Transverse colon (tissue), 4 donors: ENCODE data around the gene NPLOC4. TPM values are rescaled to one million over a fixed set of nuclear protein-coding genes. Genes with fewer than 3 reads are reported as not detected.

ENCODE experiments used
- DNase-seq: peaks from one replicate; pipeline ENCODE4 v3.0.0-alpha.2; 2019
- H3K27ac ChIP-seq, 4 donors: fragments of 200-600 bp; sonication (generic); 2 replicates each; pipeline ENCODE4 v1.5.1; 2016 to 2018; ENCODE audit warnings: inconsistent platforms in 4 of 4
- H3K27me3 ChIP-seq: fragments of 200-600 bp; sonication (generic); 2 replicates; pipeline ENCODE4 v1.5.1; 2017; ENCODE audit warnings: inconsistent platforms
- H3K36me3 ChIP-seq, 4 donors: fragments of 200-600 bp; sonication (generic); 2 replicates each; pipeline ENCODE4 v1.5.1; 2017 to 2019; ENCODE audit warnings: inconsistent platforms in 4 of 4
- H3K4me1 ChIP-seq, 4 donors: fragments of 200-600 bp; sonication (generic); 2 replicates each; pipeline ENCODE4 v1.5.1; 2017 to 2020; ENCODE audit warnings: inconsistent platforms in 4 of 4
- H3K4me3 ChIP-seq, 4 donors: fragments of 200-600 bp; sonication (generic); 1 replicate in 1 of 4; 2 replicates in 3 of 4; pipeline versions ENCODE4 v1.5.1 to v1.6.1; 2017 to 2019; ENCODE audit warnings: inconsistent platforms in 4 of 4
- H3K9me3 ChIP-seq, 2 donors: fragments of 200-600 bp; sonication (generic); 2 replicates each; pipeline ENCODE4 v1.5.1; 2017 to 2019; ENCODE audit warnings: inconsistent platforms in 2 of 2
- EP300 ChIP-seq: sonication (generic); formaldehyde crosslinking; IDR thresholded peaks from one replicate; pipeline ENCODE4 v1.6.1; 2017; ENCODE audit warnings: antibody characterized with exemption, low read depth
- POLR2A ChIP-seq: fragments of 450-650 bp; IDR thresholded peaks from one replicate; pipeline ENCODE4 v1.6.1; 2016; ENCODE audit warnings: antibody characterized with exemption, mild to moderate bottlenecking, moderate library complexity
- POLR2AphosphoS5 ChIP-seq, 3 donors: sonication (generic); formaldehyde crosslinking; IDR thresholded peaks; one replicate each; pipeline ENCODE4 v1.6.1; 2016; ENCODE audit warnings: antibody characterized with exemption in 3 of 3
- WGBS, 2 donors: methylation state at CpG; one replicate each; pipeline ENCODE4 v1.1.5; 2018; ENCODE audit warnings: low coverage in 1 of 2; 5-methylcytosine and 5-hydroxymethylcytosine counted together
- in situ Hi-C, 4 donors: fragments of 200-750 bp; cut with MboI; loops; one replicate each; pipeline versions ENCODE4 v1.15.0 to v1.15.1; 2017; ENCODE audit warnings: low sequenced_read_pairs in 3 of 4, low pct_ligation_motif_present in 1 of 4, low pct_unique_long_range_greater_than_20kb in 1 of 4
- intact Hi-C: fragments of 100-400 bp; cut with DNase I; formaldehyde crosslinking; loops from one replicate; pipeline ENCODE4 v1.15.1; 2023; ENCODE audit warnings: low total_unique reads
- total RNA-seq, 4 donors: library from RNA; depleted of rRNA; stranded (reverse); fragments of >200 nt; gene quantifications; one replicate each; pipeline ENCODE4 v1.1.0, GENCODE V29; 2016
- TF ChIP-seq, protein P1 (sequence below), 5 experiments: fragments of 200-600 bp in 3 of 5; fragments of 450-650 bp in 2 of 5; sonication (generic) in 3 of 5; IDR thresholded peaks; 1 replicate in 2 of 5; 2 replicates in 3 of 5; pipeline ENCODE4 v1.5.1; 2016 to 2017; ENCODE audit warnings: antibody characterized with exemption in 5 of 5, inconsistent platforms in 3 of 5, mild to moderate bottlenecking in 2 of 5, moderate library complexity in 1 of 5

The NPLOC4 gene
- total RNA-seq, 4 donors from 2014 or later, result 59.9 to 323 (median 84.6) TPM

DNA sequence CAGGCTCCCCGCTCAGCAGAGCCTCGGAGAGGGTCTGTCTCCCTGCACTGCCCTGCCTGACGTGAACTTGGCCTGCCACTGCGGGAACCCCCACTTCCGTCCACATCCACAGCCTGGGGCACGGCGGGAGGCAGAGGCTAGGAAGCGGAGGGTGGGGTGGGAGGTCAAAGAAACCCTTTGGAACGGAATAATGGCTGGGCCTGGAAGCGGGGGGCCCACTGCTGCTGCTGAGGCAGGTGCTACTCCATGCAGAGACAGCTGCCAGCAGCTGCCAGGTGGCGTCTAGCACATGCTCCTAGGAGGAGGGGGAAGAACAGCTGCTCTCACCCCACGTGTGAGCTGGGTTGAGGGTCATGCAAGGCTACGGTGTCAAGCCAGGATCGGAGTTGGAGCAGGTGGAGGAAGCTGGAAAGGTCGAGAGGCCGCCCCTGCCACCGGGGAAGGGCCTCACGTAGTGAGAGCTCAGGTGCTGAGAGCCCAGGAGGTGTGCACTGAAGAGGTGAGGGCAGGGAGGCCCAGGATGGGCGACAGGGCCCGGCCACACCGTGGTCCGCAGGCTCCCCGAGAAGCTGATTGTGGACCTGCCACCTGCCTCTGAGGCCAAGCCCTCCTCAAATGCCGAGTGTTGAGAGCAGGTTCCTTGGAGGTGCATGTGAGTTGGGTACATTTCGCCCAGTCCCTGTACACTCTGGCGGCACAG, 98.9 kb downstream of the NPLOC4 start:
- H3K27me3 ChIP-seq, result peaks cover 25% of the 10 kb centered on the region
- H3K9me3 ChIP-seq, result no peaks in the 10 kb centered on the region
- intact Hi-C loops, result loop anchor here (10.0 kb wide), 1 partner anchor 283 kb away; no protein-coding TSS in a partner anchor
- TF ChIP-seq POLR2A, result no peak
- TF ChIP-seq, protein P1, sequence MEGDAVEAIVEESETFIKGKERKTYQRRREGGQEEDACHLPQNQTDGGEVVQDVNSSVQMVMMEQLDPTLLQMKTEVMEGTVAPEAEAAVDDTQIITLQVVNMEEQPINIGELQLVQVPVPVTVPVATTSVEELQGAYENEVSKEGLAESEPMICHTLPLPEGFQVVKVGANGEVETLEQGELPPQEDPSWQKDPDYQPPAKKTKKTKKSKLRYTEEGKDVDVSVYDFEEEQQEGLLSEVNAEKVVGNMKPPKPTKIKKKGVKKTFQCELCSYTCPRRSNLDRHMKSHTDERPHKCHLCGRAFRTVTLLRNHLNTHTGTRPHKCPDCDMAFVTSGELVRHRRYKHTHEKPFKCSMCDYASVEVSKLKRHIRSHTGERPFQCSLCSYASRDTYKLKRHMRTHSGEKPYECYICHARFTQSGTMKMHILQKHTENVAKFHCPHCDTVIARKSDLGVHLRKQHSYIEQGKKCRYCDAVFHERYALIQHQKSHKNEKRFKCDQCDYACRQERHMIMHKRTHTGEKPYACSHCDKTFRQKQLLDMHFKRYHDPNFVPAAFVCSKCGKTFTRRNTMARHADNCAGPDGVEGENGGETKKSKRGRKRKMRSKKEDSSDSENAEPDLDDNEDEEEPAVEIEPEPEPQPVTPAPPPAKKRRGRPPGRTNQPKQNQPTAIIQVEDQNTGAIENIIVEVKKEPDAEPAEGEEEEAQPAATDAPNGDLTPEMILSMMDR (IDR thresholded peaks at IDR 0.05), result peak in 1 of 5 experiments; percentile 41
- TF ChIP-seq POLR2AphosphoS5 (IDR thresholded peaks at IDR 0.05), result peak in 1 of 3 donors; percentile 14
- in situ Hi-C loops, result no loop called here
- no peak for DNase-seq
- 58% methylated on average over 23 of the region's 26 CpGs; no CpG with 5 or more reads in 1 of the 2 donors for WGBS, 2 donors
- no peak overlapping the region for H3K4me3 ChIP-seq
- no peak overlapping the region for H3K27ac ChIP-seq
- H3K4me1 ChIP-seq, result peaks cover 7 to 17% (median 11%) of the 10 kb centered on the region in 4 donors
- peaks cover 0 to 9% (median 0%) of the 10 kb centered on the region in 4 donors for H3K36me3 ChIP-seq

DNA sequence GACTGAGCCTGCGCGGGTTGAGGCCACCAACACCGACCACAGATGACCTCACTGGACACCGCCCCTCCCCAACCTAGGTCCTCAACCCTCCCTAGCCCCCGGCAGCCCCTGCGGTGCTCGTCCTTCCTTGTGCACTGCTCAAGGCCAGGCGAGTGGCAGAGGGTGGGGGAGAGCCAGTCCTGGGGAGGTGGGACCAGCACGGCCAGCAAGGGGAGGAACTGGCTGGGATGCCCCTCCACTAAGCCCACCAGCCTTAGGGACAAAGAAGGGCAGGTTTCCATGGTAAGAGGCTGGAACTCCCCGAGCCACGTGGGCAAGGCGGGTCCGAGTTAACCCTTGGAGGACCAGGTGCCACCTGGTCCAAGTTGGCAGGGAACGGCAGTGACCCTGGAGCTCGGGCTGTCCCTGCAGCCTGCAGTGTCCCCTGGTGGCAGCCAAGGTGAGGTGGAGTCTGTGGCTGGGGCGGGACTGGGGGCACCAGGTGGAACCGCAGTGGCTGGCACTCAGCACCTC, 99.5 kb downstream of the NPLOC4 start:
- no peak overlapping the region for H3K27ac ChIP-seq
- TF ChIP-seq POLR2A (no peak), EP300 (no peak), POLR2AphosphoS5 (IDR thresholded peaks at IDR 0.05) (no peak)
- TF ChIP-seq, protein P1 (IDR thresholded peaks at IDR 0.05), result peak; percentile 54 to 92 (median 77)
- in situ Hi-C loops (no loop called here), intact Hi-C loops (loop anchor here (10.0 kb wide), 1 partner anchor 283 kb away; no protein-coding TSS in a partner anchor)
- no peak overlapping the region for H3K4me3 ChIP-seq
- 14% methylated on average over 15 of the region's 17 CpGs; no CpG with 5 or more reads in 1 of the 2 donors for WGBS, 2 donors
- H3K36me3 ChIP-seq, result peaks cover 0 to 6% (median 0%) of the 10 kb centered on the region in 4 donors
- DNase-seq, result peak; percentile 67
- peaks cover 25% of the 10 kb centered on the region for H3K27me3 ChIP-seq
- H3K4me1 ChIP-seq, result peaks cover 7 to 17% (median 11%) of the 10 kb centered on the region in 4 donors
- no peaks in the 10 kb centered on the region for H3K9me3 ChIP-seq

DNA sequence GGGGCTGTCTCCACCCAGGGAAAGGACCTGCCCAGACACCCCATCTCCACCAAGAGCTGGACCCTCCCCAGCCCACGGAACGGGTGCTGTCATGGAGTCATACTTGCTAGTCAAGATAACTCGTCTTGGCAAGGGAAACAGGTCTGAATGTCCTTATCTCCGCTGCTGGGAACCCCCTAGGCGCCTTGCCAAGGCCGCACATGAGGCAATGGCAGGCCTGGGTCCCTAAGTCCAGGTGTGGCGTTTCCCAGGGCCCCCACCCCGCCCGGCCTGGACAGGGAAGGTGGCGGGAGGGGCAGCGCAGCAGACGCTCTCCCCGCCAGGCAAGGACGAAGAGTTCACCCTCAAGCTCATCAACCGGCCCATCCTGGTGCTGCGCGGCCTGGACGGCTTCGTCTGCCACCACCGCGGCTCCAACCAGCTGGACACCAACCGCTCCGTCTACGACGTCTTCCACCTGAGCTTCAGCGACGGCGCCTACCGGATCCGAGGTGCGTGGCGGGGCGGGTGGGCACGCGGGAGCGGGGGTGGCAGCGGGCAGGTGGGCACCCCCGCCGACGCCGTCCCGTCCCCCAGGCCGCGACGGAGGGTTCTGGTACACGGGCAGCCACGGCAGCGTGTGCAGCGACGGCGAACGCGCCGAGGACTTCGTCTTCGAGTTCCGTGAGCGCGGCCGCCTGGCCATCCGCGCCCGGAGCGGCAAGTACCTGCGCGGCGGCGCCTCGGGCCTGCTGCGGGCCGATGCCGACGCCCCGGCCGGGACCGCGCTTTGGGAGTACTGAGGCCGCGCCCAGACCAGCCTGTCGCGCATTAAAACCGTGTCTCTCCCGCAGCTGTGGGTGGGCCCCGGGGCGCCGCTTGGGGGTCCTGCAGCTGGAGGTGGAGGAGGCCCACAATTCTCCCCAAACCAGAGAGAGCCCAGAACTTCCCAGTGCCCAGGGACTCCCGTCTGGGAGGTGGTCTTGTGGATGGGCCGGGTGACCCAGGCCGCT, 100.3 kb downstream of the NPLOC4 start:
- H3K36me3 ChIP-seq, result peaks cover 0 to 6% (median 0%) of the 10 kb centered on the region in 4 donors
- intact Hi-C loops, result loop anchor here (10.0 kb wide), 1 partner anchor 282 kb away; no protein-coding TSS in a partner anchor
- 25% methylated on average over 53 of the region's 89 CpGs; no CpG with 5 or more reads in 1 of the 2 donors for WGBS, 2 donors
- peaks cover 7 to 17% (median 11%) of the 10 kb centered on the region in 4 donors for H3K4me1 ChIP-seq
- no peaks in the 10 kb centered on the region for H3K9me3 ChIP-seq
- no peak overlapping the region for H3K27ac ChIP-seq
- peak overlapping the region in 1 of 4 donors; percentile 5 for H3K4me3 ChIP-seq
- no peak for DNase-seq
- TF ChIP-seq POLR2AphosphoS5 (IDR thresholded peaks at IDR 0.05) (no peak), POLR2A (no peak), EP300 (no peak)
- TF ChIP-seq, protein P1 (IDR thresholded peaks at IDR 0.05), result no peak
- peaks cover 25% of the 10 kb centered on the region for H3K27me3 ChIP-seq
- in situ Hi-C loops, result no loop called here
